Fibroblast of skin of left quadriceps (primary cell): Measurements from ENCODE around the gene SCAMP3.

Experiments
- DNase-seq, 2 experiments: peaks; one replicate each; pipeline ENCODE4 v3.0.0-alpha.2; 2013; ENCODE audit warnings: low read depth in 2 of 2

Gene SCAMP3

GRCh38 chr1:155285631-155286044, 23.5 kb upstream of the SCAMP3 start:
- no peak for DNase-seq

DNA sequence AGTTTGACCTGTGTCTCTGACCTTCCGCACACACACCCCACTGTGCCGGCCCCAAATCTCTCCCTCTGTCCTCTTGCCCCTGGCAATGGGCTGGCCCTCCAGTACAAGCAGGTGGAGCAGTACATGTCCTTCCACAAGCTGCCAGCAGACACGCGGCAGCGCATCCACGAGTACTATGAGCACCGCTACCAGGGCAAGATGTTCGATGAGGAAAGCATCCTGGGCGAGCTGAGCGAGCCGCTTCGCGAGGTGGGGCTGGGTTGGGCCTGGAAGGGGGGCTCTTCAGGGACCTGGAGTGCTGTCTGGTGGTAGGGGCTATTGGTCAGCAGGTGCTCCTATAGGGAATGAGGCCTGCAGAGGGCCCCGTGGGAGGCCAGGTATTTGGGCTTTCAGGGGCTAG, 22.9 kb upstream of the SCAMP3 start:
- DNase-seq: no peak

DNA sequence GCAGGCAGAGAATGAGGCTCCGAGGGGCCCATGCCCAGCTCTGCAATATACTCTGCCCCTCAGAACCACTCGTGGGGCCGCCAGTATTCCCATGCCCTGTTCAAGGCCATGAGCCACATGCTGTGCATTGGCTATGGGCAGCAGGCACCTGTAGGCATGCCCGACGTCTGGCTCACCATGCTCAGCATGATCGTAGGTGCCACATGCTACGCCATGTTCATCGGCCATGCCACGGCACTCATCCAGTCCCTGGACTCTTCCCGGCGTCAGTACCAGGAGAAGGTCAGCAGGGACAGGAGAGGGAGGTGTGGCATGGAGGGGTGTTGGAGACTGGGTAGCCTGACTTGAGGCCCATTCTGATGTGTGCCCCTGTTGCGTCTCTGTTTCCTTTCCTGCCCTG, 22.3 kb upstream of the SCAMP3 start:
- DNase-seq: no peak

DNA sequence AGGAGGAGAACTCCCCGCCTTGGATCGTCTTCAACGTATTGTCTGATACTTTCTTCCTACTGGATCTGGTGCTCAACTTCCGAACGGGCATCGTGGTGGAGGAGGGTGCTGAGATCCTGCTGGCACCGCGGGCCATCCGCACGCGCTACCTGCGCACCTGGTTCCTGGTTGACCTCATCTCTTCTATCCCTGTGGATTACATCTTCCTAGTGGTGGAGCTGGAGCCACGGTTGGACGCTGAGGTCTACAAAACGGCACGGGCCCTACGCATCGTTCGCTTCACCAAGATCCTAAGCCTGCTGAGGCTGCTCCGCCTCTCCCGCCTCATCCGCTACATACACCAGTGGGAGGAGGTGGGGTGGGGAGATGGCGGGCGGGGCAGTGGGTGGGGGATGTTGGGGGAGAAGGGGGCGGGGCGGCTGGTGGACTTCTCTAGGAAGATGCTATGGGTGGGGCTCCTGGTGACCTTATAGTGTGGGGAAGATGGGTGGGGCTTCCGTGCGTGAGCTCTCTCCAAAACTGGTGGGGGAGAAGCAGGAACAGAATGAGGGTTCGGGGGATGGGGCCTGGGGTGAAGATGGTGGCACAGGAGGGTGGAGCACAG, 20.4 kb upstream of the SCAMP3 start:
- no peak for DNase-seq

DNA sequence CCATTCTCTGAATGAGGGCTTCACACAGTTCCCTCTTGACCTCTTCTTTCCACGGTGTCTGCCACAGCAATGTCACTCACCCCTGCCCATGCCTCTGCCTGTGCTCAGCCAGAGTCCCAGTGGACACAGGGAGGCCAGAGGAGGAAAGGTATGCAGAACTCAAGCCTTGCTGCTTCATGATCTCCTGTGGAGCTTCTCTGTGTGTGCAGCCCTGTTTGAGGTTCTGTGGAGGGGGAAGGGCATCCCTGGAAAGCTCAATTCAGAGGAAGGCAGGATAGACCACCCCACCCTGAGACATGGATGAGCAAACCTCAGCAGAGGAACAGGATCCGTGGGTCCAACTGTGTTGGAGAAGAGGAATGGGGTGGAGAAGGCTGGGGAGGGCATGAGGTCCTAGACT, 17.1 kb upstream of the SCAMP3 start:
- DNase-seq: no peak

DNA sequence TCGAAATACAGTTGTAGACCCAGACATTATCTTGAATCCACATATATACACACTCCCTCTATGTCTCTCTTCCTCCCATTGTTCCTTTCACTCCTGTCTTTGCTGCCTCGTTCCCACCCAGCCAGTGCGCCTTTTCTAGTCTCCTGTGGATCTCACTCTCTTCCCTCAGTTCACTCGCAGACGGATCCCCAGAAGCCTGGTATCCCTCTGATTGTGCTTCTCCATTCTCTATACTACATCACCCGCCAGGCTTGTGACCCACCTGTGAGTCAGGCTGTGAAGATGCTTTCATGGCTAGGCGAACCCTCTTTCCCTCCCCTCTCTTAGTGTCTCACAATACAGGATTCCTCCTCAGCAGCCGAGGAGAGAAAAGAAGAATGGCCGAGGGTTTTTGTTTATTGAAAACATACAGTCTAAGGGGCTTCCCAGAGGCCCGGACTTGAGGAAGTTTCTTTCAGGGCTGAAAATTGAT, 16.6 kb upstream of the SCAMP3 start:
- DNase-seq: no peak

DNA sequence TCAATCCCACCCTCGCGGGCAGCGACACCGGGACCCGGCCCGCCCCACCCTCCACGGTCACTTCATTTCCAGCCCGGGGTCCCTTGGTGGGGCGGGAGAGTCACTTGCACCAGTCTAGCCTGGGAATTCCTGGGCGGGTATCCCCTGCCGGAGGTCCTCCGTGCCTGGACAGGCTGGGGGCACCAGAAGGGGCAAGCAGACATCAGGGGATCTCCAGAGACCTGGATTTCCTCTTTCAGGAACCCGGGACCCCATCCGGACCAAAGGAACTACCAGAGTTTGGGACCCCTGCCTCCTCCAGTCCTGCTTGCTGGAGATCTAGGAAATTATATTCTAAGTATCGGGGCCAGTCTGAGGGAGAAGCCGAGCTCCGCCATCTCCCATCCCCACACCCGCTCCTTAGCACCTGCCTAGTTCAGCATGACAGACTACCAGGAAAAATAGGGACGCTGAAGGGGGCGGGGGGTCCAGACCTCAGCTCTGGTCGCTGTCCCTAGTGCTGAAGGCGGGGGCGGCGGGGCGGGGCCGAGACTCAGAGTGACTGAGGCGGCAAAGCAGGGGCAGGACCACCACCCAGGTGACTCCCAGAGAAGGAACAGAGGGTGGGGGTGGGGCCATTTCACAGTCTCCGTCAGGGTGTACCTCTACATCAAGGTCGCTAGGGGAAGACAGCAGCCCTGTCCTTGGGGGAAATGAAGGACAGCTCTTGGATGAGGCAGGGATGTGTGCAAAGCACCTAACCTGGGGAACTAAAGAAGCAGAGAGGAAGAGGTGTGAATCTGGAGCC, 15.9 kb upstream of the SCAMP3 start:
- no peak for DNase-seq

DNA sequence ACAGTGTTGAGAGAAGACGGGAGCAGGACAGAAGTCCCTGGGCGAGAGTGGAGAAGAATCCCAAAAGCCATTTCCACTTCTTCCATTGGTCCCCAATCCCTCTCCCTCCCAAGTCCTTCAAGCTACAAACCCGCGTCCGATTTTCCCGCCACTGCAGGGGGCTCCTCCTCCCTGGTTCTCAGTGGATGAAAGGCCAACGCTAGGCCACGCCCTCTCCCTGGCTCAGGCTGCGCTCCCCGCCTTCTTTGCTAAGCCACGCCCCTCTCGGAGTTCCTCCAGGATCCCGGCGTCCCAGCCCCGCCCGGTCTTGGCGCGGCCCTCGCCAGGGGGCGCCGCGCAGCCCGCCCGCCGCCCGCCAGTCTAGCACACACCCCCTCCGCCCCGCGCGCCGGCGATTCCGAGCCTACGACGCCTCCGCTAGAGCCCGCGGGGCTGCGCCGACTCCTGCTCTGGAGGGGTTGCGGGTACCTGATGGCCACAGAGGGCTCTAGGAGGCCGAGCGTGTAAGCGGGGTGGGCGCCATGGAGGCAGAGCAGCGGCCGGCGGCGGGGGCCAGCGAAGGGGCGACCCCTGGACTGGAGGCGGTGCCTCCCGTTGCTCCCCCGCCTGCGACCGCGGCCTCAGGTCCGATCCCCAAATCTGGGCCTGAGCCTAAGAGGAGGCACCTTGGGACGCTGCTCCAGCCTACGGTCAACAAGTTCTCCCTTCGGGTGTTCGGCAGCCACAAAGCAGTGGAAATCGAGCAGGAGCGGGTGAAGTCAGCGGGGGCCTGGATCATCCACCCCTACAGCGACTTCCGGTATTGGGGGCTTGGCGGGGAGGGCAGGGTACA, 15.1 kb upstream of the SCAMP3 start, which contains the start of gene HCN3:
HCN3 (plus strand) TSS at position 394 of the 832 bp plus-strand sequence; CDS start at position 522, 128 bp downstream.
- DNase-seq: peak; percentile 87 to 89

DNA sequence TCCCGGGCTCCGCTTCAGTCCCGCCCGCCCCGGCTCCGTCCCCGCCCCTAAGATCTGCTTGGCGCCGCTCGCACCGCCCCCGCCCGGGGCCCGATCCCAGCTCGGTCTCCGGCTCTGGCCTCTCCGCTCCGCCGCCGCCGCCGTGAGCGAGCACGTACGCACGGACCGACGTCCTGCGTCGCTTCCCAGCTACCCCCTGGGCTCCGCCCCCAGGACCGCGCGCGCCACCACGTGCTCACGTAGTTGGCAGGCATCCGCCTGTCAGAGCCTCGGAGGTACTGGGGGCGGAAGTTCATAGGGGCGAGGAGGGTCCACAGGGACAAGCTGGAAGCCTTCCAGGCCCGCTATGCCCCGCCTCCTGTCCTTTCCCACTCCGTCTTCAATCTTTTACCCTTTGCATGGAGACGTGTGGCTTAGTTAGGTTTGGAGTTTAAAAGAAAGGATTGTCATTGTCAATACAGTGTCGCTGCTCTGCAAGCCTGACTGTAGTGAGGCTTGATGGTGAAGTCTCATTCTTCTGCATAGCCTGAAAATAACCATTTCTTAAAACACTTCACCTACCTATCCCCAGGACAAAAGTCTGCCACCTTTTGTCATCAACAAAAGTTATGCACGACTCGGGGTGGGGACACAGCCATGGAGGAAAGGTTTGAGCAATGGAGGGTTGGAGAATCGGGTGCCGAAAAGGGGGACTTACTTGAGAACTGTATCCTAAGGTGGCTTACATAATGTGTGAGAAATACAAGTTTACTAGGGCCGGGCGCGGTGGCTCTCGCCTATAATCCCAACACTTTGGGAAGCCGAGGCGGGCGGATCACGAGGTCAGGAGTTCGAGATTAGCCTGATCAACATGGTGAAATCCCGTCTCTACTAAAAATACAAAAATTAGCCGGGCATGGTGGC, 11.4 kb upstream of the SCAMP3 start, which contains the start of gene CLK2:
CLK2 (minus strand) TSS at position 162 of the 903 bp plus-strand sequence. CDS start 2,527 bp downstream, outside the sequence.
- peak; percentile 86 to 88 for DNase-seq

DNA sequence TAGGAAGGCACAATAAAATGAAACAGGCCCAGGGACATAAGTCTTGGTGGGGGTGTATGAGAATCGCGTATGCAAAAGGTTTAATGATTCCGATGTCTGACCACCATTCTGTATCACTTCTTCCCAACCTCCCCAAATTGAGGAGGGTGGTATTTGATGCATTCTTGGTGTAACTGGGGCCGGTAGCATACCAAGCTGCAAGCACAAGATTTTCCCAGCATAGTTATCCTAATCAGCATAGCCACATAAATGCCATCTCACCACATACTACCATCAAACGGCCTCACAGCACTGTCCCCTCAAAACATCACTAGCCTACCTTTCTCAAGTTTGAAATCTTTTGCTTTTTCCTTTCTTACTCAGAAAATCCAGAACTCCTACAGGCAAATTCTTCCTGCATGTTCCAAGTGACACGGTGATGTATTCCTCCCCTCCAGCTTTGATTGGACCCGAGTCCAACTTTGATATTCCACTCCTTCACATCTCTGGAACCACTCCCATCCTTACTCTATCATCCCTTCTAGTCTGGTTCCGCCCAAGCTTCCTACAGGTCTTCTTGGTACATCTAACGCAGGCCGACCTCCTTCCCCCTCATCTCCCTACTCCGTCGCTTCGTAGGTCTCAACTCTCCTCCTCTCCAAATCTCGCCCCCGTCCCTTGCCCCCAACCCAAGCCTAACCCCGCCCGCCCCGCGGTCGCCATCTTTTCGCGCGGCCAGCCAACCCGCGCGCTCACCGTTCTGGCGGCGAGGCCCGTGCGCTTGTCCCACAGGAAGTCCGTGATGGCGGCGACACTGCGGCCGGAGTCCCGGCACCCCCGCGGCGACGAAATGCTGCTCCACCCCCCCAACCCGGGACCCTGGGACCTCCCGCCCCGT, 10.5 kb upstream of the SCAMP3 start:
- no peak for DNase-seq

DNA sequence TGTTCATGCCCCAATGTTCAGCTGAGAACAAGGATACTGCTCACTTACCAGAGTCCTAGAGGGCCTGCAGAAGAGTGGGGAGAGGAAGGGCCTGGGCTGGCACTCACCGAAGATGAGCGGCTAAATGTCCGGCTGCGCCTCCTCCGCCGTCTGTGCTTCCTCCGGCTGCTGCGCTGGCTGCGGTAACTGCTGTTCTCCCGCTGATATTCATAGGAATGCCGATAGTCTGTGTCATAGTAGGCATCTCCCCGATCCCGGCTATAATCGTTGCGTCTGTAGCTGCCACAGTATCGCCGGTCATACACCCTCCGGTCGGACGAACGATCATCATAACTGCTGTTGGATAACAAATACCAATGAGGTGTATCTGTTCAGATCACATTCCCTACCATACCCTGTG, 7.2 kb upstream of the SCAMP3 start:
- no peak for DNase-seq

DNA sequence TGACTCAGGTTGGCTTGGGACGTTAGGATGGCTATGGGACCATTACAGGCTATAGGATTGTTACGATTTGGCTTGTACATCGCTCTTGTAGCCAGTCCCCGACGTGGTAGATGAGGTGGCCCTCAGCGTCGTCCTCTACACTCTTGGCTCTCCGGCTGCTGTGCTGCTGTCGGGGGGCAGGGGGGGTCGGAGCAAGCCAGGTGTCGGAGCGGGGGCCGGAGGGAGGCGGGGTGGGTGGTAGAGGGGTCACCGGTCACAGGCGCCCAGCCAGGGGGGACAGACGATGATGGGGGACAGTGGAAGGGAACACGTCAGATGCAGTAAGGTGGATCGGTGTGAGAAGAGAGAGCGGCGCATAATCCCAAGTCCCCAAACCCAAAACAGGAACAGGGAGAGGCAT, 6.5 kb upstream of the SCAMP3 start:
- DNase-seq: no peak

DNA sequence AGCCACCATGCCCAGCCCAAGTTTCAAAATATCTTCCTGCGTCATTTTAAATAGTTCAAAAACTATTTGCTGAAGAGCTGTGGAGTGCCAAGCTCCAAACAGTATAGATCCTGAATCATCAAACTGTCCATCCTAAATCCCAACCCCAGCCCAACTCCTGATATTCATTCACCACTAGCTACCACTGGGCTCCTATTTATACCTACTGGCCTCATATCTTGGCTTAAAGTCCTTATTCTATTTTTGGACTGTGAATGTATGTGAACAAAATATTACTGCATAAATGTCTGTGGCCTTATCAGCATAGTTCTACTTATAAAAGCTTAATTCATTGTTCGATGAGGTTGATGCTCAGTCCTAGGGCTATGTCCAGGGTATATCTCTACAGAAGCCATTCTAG, 5.2 kb upstream of the SCAMP3 start:
- no peak for DNase-seq

GRCh38 chr1:155266553-155266952, 4.4 kb upstream of the SCAMP3 start:
- DNase-seq: no peak

GRCh38 chr1:155263067-155263466, 907 bp upstream of the SCAMP3 start:
- DNase-seq: no peak

DNA sequence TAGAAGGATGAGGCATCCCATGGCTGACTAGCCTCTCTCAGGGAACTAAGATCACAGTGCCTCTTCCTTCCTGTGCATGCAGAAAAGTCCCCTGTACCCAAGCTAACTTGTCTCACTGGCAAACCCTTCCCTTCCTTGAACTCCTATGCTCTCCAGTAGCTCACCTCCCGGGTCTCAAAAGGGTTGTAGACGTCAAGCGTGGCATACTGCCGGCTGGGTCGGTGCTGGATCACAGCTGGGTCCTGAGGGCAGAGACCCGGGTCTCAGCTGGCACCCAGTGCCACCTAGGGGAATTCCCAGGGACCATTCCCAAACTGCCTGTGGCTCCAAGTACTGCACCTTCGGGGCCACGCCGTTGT, 688 bp downstream of the SCAMP3 start:
- DNase-seq: no peak

DNA sequence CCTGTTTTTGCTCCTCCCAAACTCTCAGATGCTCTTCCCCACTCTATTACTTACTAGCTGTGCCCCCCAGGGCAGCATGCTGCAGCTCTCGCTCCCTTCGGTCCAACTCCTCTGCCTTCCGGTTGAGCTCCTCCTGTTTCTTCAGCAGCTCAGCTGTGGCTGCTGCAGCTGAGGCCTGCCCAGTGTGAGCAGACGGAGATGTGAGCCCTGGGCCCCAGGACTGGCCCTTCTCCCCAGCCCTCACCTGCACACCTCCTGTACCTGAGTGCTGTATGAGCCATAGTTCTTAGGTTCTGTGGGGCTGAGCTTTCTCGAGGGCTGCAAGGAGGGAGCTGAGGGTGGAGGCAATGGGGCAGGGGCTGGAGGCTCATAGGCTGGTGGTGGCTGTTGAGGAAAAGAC, 1.9 kb downstream of the SCAMP3 start:
- no peak for DNase-seq

- DNase-seq: no peak
Measured at GRCh38 chr1:155256058-155256852, 5.9 kb downstream of the SCAMP3 start.

GRCh38 chr1:155255243-155256007, 6.7 kb downstream of the SCAMP3 start, which contains the start of gene ENTREP3:
ENTREP3 (minus strand) TSS chr1:155255483; CDS start chr1:155254877, 606 bp downstream.
- peak in 1 of 2 experiments; percentile 44 for DNase-seq
